Femur (tissue), 1 donor: ENCODE data around the gene SETD6.

ENCODE experiments used
- DNase-seq: peaks from one replicate; pipeline ENCODE4 v3.0.0-alpha.2; 2017

The SETD6 gene

GRCh38 chr16:58509256-58510096 lies 5.8 kb upstream of the SETD6 start:
- DNase-seq: no peak

- no peak for DNase-seq
These were observed 5.1 kb upstream of the SETD6 start for GRCh38 chr16:58510097-58510775.

GRCh38 chr16:58510776-58511628 lies 4.3 kb upstream of the SETD6 start:
- no peak for DNase-seq

GRCh38 chr16:58511933-58512815 lies 3.1 kb upstream of the SETD6 start:
- DNase-seq: peak; percentile 75

GRCh38 chr16:58513874-58514273 lies 1.4 kb upstream of the SETD6 start:
- no peak for DNase-seq

- peak; percentile 48 for DNase-seq
These were observed 802 bp downstream of the SETD6 start for GRCh38 chr16:58515871-58516767.

GRCh38 chr16:58516768-58517107 lies 1.4 kb downstream of the SETD6 start:
- DNase-seq: no peak

GRCh38 chr16:58518083-58518979 lies 3.0 kb downstream of the SETD6 start:
- no peak for DNase-seq

GRCh38 chr16:58518980-58519368 lies 3.7 kb downstream of the SETD6 start:
- no peak for DNase-seq

- no peak for DNase-seq
These were observed 4.4 kb downstream of the SETD6 start for GRCh38 chr16:58519707-58520106.

- DNase-seq: no peak
These were observed 14.9 kb downstream of the SETD6 start for GRCh38 chr16:58530179-58530578.

- no peak for DNase-seq
These were observed 17.1 kb downstream of the SETD6 start for GRCh38 chr16:58532414-58532813.

GRCh38 chr16:58533751-58534470 lies 18.6 kb downstream of the SETD6 start:
- no peak for DNase-seq

- DNase-seq: no peak
These were observed 19.8 kb downstream of the SETD6 start for GRCh38 chr16:58535100-58535499.

- DNase-seq: no peak
These were observed 21.0 kb downstream of the SETD6 start for GRCh38 chr16:58536278-58536677.

GRCh38 chr16:58537124-58537906 lies 22.0 kb downstream of the SETD6 start:
- no peak for DNase-seq

GRCh38 chr16:58541711-58542110 lies 26.4 kb downstream of the SETD6 start:
- DNase-seq: no peak

GRCh38 chr16:58542291-58542690 lies 27.0 kb downstream of the SETD6 start:
- DNase-seq: no peak

- no peak for DNase-seq
These were observed 28.4 kb downstream of the SETD6 start for GRCh38 chr16:58543685-58544084.
